HG02588 (cell line): ENCODE measurements around the gene TTLL11.

Source experiments
- ATAC-seq: cut with Tn5 transposase; IDR thresholded peaks from one replicate; pipeline ENCODE4 v1.9.1; 2021; ENCODE audit warnings: mild to moderate bottlenecking, moderate library complexity; ENCODE audit not compliant: unreplicated experiment

TTLL11 gene, protein sequence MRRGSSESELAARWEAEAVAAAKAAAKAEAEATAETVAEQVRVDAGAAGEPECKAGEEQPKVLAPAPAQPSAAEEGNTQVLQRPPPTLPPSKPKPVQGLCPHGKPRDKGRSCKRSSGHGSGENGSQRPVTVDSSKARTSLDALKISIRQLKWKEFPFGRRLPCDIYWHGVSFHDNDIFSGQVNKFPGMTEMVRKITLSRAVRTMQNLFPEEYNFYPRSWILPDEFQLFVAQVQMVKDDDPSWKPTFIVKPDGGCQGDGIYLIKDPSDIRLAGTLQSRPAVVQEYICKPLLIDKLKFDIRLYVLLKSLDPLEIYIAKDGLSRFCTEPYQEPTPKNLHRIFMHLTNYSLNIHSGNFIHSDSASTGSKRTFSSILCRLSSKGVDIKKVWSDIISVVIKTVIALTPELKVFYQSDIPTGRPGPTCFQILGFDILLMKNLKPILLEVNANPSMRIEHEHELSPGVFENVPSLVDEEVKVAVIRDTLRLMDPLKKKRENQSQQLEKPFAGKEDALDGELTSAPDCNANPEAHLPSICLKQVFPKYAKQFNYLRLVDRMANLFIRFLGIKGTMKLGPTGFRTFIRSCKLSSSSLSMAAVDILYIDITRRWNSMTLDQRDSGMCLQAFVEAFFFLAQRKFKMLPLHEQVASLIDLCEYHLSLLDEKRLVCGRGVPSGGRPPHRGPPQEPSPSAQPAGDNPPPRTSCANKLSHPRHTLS

DNA sequence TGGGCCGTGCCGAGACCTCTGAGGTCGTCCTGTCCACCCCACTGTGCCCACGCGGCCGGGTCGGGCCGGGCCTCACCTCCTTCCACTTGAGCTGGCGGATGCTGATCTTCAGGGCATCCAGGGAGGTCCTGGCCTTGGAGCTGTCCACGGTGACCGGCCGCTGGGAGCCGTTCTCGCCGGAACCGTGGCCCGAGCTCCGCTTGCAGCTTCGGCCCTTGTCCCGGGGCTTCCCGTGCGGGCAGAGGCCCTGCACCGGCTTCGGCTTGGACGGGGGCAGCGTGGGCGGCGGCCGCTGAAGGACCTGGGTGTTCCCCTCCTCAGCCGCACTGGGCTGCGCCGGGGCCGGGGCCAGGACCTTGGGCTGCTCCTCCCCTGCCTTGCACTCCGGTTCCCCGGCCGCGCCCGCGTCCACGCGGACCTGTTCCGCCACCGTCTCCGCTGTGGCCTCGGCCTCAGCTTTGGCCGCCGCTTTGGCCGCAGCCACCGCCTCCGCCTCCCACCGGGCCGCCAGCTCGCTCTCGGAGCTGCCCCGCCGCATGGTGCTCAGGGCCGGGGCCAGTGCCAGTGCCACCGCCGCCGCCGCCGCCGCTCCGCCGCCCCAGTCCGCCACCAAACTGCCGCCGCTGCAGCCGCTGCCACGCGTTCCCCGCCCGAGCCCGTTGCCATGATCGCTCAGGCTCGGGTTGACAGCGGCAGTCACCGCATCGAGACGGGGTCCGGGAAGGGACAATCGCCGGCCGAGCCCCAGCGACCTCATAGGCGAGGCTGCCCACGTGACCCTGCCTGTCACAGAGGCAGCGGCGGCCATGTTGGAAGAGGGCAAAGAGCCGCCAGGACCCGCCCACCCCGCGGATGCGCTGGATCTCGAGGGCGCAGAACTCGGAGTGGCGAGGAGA is at the start of gene TTLL11:
TSS of gene TTLL11 (minus strand) at position 698 of the 896 bp plus-strand sequence. CDS start at position 538, 160 bp downstream.
- ATAC-seq: peak; percentile 88

DNA sequence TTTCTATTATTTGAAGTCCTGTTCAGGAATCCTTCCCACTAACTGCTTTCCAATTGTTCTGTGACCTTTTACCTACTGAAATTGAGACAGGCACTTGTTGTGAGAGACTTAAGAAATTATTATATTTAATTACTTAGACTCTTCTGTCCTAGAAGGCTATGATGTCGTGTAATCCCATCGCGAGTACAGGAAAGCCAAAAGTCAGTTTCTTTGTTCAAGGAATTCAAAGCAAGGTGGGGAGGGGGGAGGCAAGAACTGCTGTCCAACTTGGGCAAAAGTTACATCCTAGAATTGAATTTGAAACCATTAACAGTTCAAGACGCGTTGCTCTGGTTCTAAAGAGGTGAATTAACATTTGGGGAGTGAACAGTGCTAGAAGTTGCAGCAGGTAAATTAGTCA is 48.6 kb upstream of the TTLL11 start:
- no peak for ATAC-seq

DNA sequence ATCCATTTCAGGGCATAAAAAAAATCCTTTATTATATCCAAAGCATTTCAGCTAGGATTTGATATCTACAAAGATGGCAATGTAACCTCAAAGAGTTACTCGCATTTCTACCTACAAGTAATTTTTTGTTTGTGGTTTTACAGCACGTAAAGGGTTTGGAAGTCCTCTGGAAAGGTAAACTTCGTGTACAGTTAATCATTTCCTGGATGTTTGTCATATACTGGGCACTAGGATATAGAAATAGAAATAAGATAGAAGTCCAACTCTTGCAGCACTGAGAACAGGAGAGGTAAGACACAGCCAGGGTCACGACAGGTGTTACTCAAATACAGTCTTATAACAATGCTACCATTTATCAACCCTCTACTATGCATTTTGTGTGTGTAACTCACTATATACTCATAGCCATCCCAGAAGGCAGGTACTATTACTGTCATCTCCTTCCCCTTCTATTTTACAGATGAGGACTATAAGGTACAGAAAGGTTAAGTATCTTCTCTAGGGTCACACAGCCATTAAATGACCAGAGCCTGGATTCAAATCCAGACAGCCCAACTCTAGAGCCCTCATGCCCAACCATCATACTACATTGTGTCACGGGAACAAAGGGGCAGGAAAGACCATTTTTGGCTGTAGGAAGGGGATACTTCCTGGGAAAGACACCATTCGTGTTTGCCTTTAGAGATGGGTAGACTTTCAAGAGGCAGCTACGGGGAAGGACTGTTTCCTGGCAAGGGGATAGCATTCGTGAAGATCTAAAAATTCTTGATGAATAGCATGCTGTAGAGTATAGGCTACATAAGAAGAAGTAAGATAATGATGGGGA is 47.5 kb upstream of the TTLL11 start:
- ATAC-seq: no peak

DNA sequence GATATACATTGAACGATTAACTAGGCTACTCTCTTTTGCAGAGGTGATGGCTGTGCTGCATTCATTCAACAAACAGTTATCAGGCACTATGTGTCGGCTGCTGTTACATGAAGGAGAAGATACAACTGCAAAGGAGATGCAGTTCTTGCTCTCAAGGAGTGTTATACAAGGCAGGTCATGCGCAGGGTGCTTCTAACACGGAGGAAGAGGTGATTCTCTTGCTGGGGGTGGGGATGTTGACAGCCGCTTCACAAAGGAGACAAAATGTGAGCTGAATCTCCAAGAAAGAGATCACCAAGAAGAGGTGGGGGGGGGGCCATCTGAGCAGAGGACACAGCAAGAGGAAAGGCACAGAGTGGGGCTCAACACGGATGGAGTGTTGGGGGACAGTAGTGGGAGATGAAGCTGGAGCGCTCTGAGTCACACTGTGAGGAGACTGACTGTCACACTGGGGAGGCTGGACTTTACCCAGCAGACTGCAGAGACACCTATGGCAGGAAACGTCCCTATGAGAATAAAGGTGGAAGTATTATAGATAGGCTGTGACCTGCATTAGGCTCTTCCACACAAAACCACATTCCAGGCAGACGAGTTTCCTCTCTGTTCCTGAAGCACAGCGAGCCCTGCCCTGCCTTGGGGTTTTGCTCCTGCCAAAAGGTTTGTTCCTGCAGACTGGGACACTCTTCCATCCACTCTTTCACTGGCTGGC is 45.6 kb upstream of the TTLL11 start:
- no peak for ATAC-seq

DNA sequence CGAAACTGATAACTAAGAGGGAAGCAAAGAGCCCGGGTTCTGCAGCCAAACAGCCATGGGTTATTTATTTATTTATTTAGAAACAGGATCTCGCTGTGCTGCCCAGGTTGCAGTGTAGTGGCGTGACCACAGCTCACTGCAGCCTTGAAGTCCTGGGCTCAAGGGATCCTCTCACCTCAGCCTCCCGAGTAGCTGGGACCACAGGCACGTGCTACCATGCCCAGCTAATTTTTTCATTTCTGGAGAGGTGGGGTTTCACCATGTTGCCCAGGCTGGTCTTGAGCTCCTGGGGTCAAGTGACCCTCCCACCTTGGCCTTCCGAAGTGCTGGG is 42.4 kb upstream of the TTLL11 start:
- no peak for ATAC-seq

DNA sequence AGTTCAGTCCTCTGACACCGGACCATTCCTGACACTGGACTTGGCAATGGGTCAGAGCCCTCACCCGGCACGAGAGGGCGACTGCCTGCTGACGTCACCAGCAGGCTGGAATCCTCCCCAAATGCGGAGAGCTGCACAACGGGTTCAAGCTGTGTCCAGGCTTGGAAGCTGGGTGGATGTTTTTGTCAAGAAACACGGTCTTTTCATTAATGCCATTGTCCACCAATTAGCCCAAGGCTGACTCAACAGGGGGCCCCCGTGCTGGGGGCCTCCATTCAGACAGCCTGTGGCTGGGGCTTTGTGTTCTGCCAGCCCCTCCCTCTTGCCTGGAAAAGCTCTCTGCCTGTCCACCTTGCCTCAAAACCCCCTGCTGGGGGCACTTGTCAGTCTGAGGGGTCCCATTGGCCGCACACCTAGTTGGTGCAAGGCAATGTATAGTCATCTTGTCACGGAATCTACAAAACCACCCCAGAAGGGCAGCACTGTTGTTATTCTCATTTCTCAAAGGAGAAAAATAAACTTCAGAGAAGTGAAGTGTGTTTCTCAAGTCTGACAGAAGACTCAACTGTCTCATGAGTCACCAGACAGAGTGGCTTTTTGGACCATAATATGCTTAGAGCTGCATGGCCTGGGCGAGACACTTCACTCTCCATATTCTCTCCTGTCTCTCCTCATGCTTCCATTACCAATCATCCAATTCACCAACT is 41.9 kb upstream of the TTLL11 start:
- no peak for ATAC-seq

DNA sequence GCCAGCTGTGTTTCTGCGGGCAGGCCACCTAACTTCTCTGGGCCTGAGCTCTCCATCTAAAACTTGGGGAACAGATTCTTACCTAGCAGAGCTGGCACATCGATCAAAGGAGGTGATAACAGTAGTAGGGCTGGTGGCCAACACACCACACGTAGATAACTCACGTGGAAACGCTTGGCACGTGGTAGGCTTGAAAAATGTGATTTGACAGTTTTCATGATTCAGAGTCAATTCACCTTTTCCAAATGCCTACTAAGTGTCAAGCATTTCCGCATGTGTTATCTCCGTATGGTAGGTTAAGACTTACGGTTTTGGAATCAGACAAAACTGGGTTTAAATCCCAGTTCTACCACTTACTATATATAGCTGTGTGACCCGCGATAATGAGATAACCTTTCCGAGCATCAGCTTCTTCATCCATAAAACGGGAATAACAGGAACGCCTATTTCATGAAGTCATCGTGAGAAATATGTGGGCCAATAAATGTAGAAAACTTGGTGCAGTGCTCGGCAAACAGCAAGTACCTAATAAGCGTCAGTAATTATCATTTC is 41.0 kb upstream of the TTLL11 start:
- no peak for ATAC-seq

DNA sequence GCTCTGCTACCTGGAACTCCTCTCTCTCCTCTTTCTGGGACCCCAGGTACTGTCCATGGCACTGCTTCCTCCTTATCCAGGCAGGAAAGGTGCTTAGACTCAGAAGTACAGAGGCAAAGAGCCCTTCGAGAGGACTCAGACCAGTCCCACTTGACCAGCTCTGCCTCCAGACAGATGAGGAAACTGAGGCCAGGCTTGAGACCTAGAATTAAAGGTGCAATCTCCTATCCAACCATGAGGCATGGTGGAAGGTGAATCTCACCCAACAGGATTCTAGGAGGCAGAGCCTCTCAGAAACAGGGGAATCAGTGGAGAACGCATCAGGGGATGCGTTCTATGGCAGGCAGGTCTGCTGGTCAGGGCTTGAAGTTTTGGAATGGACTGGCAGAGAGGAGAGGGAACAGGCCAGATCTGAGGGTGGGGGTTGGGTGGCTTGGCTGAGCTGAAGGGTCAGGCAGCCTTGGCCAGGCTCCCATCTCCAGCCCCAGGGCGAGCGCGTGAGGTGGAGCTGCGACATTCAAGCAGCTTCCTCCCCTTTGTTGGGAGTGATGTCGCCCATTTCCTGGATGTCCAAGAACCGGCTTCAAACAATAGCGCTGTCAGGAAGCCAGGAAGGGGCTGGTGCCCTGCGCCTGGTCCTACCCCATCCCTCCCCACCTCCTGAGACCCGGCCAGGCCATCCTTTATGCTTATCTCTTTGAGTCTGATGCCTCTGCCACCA is 40.3 kb upstream of the TTLL11 start:
- no peak for ATAC-seq

DNA sequence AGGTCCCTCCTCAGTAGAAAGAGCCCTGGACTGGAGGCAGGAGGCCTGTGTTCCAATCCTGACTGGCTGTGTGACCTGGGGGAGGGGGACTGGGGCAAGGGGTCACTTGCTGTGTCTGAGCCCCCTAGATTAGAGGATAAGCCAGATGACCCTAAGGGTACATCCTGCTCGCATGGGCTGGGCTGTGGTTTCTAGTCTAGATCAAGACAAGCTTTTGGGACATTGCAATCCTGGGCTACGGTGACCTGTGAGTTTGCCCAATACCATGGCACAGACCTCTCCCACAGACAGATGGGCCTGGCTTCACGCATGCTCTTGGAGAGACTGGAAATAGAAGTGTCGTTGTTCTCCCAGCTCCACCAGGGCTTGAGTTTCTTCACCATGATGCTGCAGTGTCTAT is 39.4 kb upstream of the TTLL11 start:
- no peak for ATAC-seq

DNA sequence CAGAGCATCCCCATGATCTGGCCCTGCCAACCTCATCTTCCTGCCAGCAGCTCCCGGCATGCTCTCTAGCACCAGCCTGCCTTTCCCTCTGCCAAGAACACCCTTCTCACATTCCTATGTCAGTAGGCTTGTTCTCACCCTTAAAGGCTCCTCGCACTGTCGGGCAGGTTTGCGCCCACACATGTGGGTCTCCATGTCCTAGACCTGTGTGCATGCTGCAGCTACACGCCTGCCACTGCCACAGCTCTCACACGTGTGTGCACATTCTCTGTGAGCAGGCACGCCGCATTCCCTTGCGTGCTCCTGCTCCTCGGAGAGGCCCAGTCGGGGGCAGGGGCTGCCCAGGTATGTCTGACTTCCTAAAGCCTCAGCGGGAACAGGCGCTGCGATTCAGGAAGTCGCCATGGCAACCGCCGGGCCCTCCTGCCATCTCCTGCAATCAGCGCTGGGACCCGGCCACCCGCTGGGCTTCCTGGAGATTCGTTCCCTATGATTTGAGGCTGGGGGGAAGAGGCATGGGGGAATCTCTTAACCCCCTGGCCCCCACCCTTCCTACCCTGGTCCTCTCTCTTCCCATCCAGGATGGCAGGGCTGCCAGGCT is 38.4 kb upstream of the TTLL11 start:
- ATAC-seq: no peak

DNA sequence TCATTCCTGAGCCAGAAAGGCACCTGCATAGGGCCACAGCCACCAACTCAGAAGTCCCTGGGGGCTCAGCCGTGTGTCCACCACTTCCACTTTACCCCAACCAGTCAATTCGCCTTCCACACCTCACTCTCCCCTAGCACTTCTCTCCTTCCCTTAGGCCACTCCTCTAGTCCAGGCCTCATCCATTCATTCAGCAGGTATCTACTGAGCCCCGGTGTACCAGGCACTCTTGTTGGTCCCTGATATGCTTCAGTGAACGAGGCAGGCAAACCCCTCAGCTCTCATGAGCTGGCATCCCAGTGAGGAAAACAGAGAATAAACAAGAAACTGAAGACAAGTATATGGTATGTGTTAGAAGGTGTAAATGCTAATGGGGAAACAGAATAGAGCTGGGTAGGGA is 37.7 kb upstream of the TTLL11 start:
- ATAC-seq: no peak

DNA sequence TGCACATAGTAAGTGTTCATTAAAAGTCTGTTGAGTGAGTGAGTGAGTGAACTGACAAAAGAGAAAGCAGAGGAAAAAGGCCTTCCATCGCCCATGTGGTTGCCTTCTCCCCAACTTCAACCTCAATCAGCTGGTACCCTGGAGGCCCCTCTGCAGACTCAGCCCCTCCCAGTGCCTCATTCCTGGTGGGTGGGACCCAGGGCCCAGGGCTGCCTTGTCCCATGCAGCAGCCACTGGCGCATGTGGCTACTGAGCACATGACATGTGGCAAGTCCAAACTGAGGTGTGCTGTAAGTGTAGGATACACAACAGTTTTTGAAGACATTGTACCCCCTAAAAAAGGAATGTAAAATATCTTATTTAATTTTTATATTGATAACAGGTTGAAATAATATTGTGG is 36.9 kb upstream of the TTLL11 start:
- no peak for ATAC-seq

DNA sequence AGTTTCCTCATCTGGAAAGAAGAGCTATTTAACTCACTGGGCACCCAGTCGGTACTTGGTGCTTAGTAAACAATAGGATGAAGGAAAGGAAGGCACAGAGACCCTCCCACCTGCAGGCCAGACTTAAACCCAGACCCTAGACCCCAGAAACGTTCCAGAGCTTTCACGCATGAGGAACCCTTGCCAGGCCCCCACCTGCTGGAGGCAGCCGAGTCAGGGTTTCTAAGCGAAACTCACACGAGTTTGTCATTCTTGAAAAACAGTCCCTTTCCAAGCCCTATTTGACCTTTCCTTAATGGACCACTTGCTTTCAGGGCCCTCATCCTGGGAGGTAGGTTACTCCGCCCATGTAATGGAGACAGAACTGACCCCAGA is 35.8 kb upstream of the TTLL11 start:
- ATAC-seq: no peak

DNA sequence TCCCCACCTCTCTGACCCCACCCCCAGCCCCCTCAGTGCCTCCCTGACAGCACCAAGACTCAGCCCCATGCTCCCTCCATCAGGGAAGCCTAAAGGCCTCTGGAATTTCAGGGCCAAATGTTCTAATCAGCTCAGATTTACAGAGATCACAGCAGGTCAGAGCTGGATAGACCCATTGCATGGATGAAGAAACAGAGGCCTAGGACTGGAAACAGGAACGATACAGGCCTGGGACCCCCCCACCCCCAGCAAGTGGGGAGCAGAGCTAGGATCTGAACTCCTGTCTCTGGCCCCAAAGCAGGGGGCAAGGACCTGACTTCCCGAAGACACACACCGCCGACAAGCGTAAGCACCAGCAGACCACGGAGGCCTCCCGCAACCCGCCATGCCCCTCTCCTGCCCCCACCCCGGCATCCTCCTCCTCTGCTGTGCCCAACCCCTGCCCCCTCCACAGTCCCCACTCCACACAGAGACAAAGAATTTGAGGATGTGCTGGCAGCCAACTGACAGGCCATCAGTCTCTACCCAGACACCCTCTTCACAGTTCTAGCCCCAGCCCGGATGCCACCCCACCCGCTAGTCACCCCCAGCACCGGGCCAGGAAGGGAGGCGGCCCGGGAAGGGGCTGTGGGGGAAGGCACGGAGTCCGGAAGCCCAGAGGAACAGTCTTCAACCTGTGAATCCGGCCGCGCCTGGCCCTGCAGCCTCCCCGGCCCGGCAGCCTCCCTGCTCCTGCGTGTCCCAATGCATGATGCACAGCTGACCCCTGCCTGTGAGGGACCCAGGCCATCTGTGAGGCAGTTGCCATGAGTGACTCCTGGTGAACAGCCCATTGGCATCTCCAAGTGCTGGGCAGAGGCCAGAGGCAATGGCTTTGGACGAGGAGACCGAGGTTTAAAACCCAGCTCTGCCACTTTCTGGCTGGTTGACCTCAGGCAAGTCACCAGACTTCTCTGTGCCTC is 35.2 kb upstream of the TTLL11 start:
- ATAC-seq: no peak

DNA sequence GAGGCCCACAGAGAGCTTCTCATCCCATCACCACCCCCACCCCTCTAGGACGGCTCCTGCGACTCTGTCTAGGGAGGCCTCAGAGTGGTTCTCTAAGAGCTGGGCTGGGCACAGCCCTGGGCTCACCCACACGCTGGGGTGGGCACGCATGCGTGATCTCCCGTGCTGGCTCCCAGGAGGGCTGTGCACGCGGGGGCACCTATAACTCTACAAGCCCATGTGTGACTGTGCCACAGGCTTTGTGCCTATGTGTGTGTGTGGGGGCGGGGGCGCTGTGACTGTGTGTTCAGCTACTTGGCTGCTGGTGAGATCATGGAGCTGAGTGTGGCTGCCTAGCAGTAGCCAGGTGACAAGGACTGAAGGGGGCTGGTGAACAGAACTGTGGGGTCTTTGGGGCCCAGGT is 34.3 kb upstream of the TTLL11 start:
- ATAC-seq: no peak

DNA sequence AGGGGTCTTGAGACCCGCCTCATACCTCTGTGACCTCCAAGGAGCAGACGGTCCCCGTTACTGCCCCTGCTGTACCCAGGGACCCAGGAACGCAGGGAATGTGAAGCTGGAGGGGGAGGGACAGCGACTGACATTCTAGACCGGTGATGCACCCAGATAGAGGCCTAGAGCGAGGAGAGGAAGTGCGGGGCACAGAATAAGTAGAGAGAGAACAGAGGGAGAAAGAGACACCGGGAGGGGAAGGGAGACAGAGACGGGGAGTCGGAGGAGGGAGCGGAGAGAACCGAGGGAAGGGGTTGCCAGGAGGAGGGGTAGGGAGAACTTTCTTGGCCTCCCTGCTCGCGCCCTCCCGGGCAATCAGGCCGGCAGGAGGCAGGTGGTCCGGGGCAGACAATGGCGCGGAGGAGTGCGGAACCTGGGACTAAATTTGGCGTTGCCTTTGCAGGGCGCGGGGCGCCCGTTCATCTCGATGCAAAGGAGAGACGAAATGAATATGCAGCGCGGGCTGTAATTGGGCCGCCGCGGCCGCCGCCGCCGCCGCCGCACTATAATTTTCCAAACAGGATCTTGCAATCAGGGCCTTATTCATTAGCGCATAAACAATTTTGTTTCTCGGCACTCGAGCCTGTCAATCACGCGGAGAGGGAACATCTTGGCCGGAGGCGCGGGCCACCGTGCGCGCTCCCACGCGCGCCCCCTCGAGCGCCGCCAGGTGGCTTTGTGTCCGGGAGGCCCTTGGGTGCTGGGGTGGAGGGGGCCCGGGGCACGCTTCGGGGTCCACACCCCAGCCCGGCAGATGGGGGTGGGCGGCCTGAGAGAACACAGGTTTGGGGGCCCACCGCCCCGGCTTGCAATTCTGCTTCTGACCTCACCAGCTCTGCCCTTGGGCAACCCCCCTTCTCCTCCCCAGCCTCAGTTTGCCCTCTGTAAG is 33.5 kb upstream of the TTLL11 start:
- no peak for ATAC-seq
